Measurements from ENCODE around the gene MYOD1. TPM values are rescaled to one million over a fixed set of nuclear protein-coding genes. Genes with fewer than 3 reads are reported as not detected.

Gene MYOD1
- total RNA-seq, 6 experiments from 2014 or later, result not detected

GRCh38 chr11:17748044-17748443, 28.7 kb downstream of the MYOD1 start:
- intact Hi-C loops (cut with DNase I), result no loop called here
- no peak for ATAC-seq
- no peaks in the 10 kb centered on the region for H3K27me3 ChIP-seq
- no peaks in the 10 kb centered on the region for H3K36me3 ChIP-seq
- no peak overlapping the region for H3K4me3 ChIP-seq
- peaks cover 0 to 18% (median 4%) of the 10 kb centered on the region in 4 donors for H3K4me1 ChIP-seq
- TF ChIP-seq POLR2A (IDR thresholded peaks at IDR 0.05), result no peak
- no peak for TF ChIP-seq CTCF (IDR thresholded peaks at IDR 0.05)
- H3K9me3 ChIP-seq, result no peaks in the 10 kb centered on the region
- WGBS (ENCODE audit: insufficient coverage, low coverage, low lambda C conversion rate, missing lambda C conversion rate), result 91% methylated on average over 3 of the region's 8 CpGs
- H3K27ac ChIP-seq, result no peak overlapping the region
- DNase-seq, result no peak

DNA sequence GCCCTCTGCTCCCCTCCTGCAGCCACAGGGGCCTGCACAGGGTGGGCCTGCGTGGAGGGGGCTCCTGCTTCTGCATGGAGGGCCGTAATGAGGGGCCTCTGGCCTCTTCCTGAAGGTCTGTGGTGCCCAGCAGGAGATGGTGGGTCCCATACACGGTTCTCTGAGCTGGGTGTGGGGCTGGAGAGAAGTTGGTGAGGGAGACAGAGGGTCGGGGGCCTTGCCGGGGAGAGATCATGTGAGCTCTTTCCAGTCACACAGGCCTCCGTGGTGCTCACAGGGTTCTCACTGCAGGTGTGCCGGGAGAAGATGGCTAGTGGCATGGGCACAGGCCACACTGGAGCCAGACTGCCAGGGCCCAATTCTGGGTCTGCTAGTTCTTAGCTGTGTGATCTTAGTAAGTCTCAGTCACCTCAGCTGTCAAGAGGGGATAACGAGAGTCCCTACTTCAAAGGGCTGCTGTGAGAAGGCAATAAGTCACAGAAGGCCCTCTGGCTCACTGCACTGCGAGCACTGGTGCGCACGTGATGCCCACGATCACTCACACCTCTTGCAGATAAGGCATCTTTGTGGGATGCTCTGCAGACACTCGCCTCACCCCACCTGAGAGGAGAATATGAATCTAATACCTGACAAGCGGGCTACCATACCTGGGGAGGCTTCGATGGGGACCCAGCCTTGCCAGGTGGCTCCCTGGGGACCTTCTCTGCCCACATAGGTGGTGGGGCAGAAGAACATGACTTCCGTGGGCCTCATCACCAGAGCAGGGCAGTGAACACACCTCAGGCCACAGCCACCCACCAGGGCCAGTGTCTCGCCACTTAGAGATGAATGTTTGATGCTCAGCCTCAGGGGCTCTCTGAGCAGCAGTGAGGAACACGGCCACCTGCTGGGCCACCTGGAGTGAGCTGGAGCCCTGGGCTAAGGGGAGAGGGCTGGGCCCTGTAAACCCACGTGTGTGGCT, 29.7 kb downstream of the MYOD1 start:
- ATAC-seq (no peak), DNase-seq (peak in 1 of 3 donors; percentile 35)
- 67% methylated on average over 1 of the region's 19 CpGs for WGBS (ENCODE audit: insufficient coverage, low coverage, low lambda C conversion rate, missing lambda C conversion rate)
- Histone ChIP-seq H3K27me3 (no peaks in the 10 kb centered on the region), H3K4me1 (peaks cover 0 to 18% (median 4%) of the 10 kb centered on the region in 4 donors), H3K9me3 (no peaks in the 10 kb centered on the region), H3K36me3 (no peaks in the 10 kb centered on the region), H3K4me3 (no peak overlapping the region), H3K27ac (no peak overlapping the region)
- intact Hi-C loops (cut with DNase I), result no loop called here
- TF ChIP-seq POLR2A (IDR thresholded peaks at IDR 0.05) (no peak), CTCF (IDR thresholded peaks at IDR 0.05) (no peak)

DNA sequence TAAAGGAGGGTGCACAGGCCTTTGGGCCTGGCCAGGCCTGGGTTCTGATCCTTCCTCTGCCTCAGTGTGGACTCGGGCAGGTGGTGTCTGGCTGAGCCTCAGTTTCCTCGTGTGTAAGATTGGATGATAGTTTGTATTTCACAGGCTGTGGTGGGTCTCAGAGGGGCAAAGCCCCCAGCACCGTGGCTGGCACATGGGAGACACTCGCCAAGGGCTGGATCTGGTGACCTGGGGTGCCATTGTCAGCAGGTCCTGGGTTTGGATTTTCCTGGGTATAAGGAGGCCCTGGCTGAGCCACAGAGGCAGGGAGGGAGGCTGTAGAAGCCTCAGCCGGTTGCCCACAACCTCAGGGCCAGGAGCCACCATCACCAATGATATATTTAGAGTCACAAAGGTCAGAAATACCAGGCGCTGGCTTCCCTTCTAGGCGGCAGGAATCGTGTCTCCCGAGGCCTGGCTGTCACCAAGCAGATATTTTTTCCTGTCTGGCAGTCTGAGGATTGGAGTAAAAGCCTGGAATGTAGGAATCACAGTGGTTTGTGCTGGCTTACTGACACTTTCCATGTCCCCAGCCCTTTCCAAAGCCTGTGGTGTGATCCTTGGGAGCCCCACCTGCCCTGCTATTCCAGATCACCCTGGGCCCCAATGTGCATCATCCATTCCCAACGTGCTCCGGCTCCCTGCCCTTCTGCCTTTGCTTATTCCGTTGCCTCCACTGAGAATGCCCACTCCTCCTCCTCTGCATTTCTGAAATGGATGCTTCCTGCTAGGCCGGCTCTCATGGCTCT, 30.8 kb downstream of the MYOD1 start:
- Histone ChIP-seq H3K4me3 (no peak overlapping the region), H3K27me3 (no peaks in the 10 kb centered on the region), H3K4me1 (peaks cover 0 to 18% (median 4%) of the 10 kb centered on the region in 4 donors), H3K9me3 (no peaks in the 10 kb centered on the region), H3K27ac (no peak overlapping the region), H3K36me3 (no peaks in the 10 kb centered on the region)
- TF ChIP-seq CTCF (IDR thresholded peaks at IDR 0.05), result no peak
- no peak for TF ChIP-seq POLR2A (IDR thresholded peaks at IDR 0.05)
- intact Hi-C loops (cut with DNase I), result no loop called here
- DNase-seq (peak in 1 of 3 donors; percentile 31), ATAC-seq (peak in 1 of 4 donors; percentile 7)
- 48% methylated on average over 5 of the region's 13 CpGs for WGBS (ENCODE audit: insufficient coverage, low coverage, low lambda C conversion rate, missing lambda C conversion rate)

GRCh38 chr11:17750801-17751165, 31.4 kb downstream of the MYOD1 start:
- Histone ChIP-seq H3K27me3 (no peaks in the 10 kb centered on the region), H3K4me3 (no peak overlapping the region), H3K27ac (no peak overlapping the region), H3K9me3 (no peaks in the 10 kb centered on the region), H3K4me1 (peaks cover 0 to 18% (median 4%) of the 10 kb centered on the region in 4 donors), H3K36me3 (no peaks in the 10 kb centered on the region)
- TF ChIP-seq CTCF (IDR thresholded peaks at IDR 0.05) (no peak), POLR2A (IDR thresholded peaks at IDR 0.05) (no peak)
- intact Hi-C loops (cut with DNase I), result no loop called here
- ATAC-seq (peak; percentile 69 to 87 (median 83)), DNase-seq (no peak)
- WGBS (ENCODE audit: insufficient coverage, low coverage, low lambda C conversion rate, missing lambda C conversion rate), result 26% methylated on average over 2 of the region's 2 CpGs
